ENCODE data around the gene FOXJ2. TPM values are rescaled to one million over a fixed set of nuclear protein-coding genes. Genes with fewer than 3 reads are reported as not detected.

Gene FOXJ2
- total and polyA plus RNA-seq, 2 donors from 2014 or later = 4.4 to 17.0 TPM

- H3K4me3 ChIP-seq (ENCODE audit: low read length in 3 of 3) = no peak overlapping the region
- no peaks in the 10 kb centered on the region for H3K4me1 ChIP-seq (ENCODE audit: control insufficient read depth in 2 of 3, insufficient read depth in 2 of 3, low read depth in 1 of 3, low read length in 3 of 3)
- FAIRE-seq = no peak
- no peak for DNase-seq
- H3K36me3 ChIP-seq (ENCODE audit: control insufficient read depth in 2 of 3, insufficient read depth in 3 of 3, low read length in 3 of 3) = peaks cover 9 to 57% (median 41%) of the 10 kb centered on the region in 3 donors
- no peak overlapping the region for H3K27ac ChIP-seq (ENCODE audit: low read depth in 2 of 2, low read length in 2 of 2)
- intact Hi-C loops (cut with DNase I) = no loop called here
- no peak overlapping the region for H3K9ac ChIP-seq (ENCODE audit: low read length in 3 of 3)
- no peaks in the 10 kb centered on the region for H3K9me3 ChIP-seq (ENCODE audit: control insufficient read depth in 2 of 3, insufficient read depth in 1 of 3, low read length in 3 of 3)
- H3K27me3 ChIP-seq (ENCODE audit: control insufficient read depth, insufficient read depth, low read length) = no peaks in the 10 kb centered on the region
- no peak for TF ChIP-seq CTCF (IDR thresholded peaks at IDR 0.05; ENCODE audit: borderline replicate concordance, extremely low read depth, insufficient read depth)
Observed at GRCh38 chr12:8052679-8053078, 20.2 kb downstream of the FOXJ2 start.

- H3K4me3 ChIP-seq (ENCODE audit: low read length in 3 of 3) = no peak overlapping the region
- TF ChIP-seq CTCF (IDR thresholded peaks at IDR 0.05; ENCODE audit: borderline replicate concordance, extremely low read depth, insufficient read depth) = no peak
- no peaks in the 10 kb centered on the region for H3K27me3 ChIP-seq (ENCODE audit: control insufficient read depth, insufficient read depth, low read length)
- H3K36me3 ChIP-seq (ENCODE audit: control insufficient read depth in 2 of 3, insufficient read depth in 3 of 3, low read length in 3 of 3) = peaks cover 4 to 35% (median 24%) of the 10 kb centered on the region in 3 donors
- H3K27ac ChIP-seq (ENCODE audit: low read depth in 2 of 2, low read length in 2 of 2) = no peak overlapping the region
- intact Hi-C loops (cut with DNase I) = no loop called here
- FAIRE-seq = no peak
- H3K4me1 ChIP-seq (ENCODE audit: control insufficient read depth in 2 of 3, insufficient read depth in 2 of 3, low read depth in 1 of 3, low read length in 3 of 3) = no peaks in the 10 kb centered on the region
- no peaks in the 10 kb centered on the region for H3K9me3 ChIP-seq (ENCODE audit: control insufficient read depth in 2 of 3, insufficient read depth in 1 of 3, low read length in 3 of 3)
- no peak overlapping the region for H3K9ac ChIP-seq (ENCODE audit: low read length in 3 of 3)
- no peak for DNase-seq
Observed at GRCh38 chr12:8054816-8055215, 22.3 kb downstream of the FOXJ2 start.

DNA sequence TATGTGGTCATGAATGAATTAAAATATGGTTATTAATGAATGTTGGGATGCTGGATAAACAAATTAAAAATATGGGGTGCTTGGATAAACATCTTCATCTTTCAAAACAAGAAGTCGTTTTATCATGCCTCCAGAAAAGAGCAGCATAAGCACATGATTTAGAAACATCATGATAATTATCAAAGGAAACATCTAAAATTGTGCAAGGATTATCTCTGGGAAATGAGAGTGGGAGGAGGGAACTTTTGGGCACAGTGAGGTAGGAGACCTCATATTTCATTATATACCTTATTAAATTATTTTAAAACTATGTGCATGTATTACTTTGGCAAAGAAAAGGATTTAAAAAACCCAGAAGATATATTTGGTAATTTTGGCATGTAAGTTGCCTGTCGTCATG, 24.8 kb downstream of the FOXJ2 start:
- no peak for TF ChIP-seq CTCF (IDR thresholded peaks at IDR 0.05; ENCODE audit: borderline replicate concordance, extremely low read depth, insufficient read depth)
- no peaks in the 10 kb centered on the region for H3K9me3 ChIP-seq (ENCODE audit: control insufficient read depth in 2 of 3, insufficient read depth in 1 of 3, low read length in 3 of 3)
- no peak overlapping the region for H3K4me3 ChIP-seq (ENCODE audit: low read length in 3 of 3)
- no peaks in the 10 kb centered on the region for H3K4me1 ChIP-seq (ENCODE audit: control insufficient read depth in 2 of 3, insufficient read depth in 2 of 3, low read depth in 1 of 3, low read length in 3 of 3)
- intact Hi-C loops (cut with DNase I) = no loop called here
- H3K27me3 ChIP-seq (ENCODE audit: control insufficient read depth, insufficient read depth, low read length) = no peaks in the 10 kb centered on the region
- FAIRE-seq = no peak
- no peak overlapping the region for H3K9ac ChIP-seq (ENCODE audit: low read length in 3 of 3)
- H3K36me3 ChIP-seq (ENCODE audit: control insufficient read depth in 2 of 3, insufficient read depth in 3 of 3, low read length in 3 of 3) = peaks cover 4 to 21% (median 17%) of the 10 kb centered on the region in 3 donors
- no peak for DNase-seq
- H3K27ac ChIP-seq (ENCODE audit: low read depth in 2 of 2, low read length in 2 of 2) = no peak overlapping the region

DNA sequence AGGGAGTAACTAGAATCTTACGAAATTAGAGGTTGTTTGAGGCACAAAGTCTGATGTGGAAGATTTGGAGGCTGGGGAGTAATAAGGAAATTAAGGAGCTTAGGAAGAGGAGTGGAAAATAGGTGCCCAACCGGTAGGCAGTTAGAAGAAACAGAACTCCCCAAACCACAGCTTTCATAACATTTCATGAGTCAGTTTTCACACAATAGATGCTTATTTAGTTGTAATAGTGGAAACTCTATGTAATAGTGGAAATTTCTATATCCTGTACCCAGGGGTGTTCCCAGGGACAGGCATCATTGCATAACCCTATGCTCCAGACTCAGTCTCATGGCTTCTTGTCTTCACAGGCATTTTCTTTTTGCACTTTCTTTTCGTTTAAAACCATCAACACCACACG, 25.3 kb downstream of the FOXJ2 start:
- Histone ChIP-seq H3K36me3 (ENCODE audit: control insufficient read depth in 2 of 3, insufficient read depth in 3 of 3, low read length in 3 of 3) (peaks cover 4 to 21% (median 12%) of the 10 kb centered on the region in 3 donors), H3K4me1 (ENCODE audit: control insufficient read depth in 2 of 3, insufficient read depth in 2 of 3, low read depth in 1 of 3, low read length in 3 of 3) (no peaks in the 10 kb centered on the region), H3K27me3 (ENCODE audit: control insufficient read depth, insufficient read depth, low read length) (no peaks in the 10 kb centered on the region), H3K4me3 (ENCODE audit: low read length in 3 of 3) (no peak overlapping the region), H3K9ac (ENCODE audit: low read length in 3 of 3) (no peak overlapping the region), H3K9me3 (ENCODE audit: control insufficient read depth in 2 of 3, insufficient read depth in 1 of 3, low read length in 3 of 3) (no peaks in the 10 kb centered on the region), H3K27ac (ENCODE audit: low read depth in 2 of 2, low read length in 2 of 2) (no peak overlapping the region)
- FAIRE-seq (no peak), DNase-seq (no peak)
- no peak for TF ChIP-seq CTCF (IDR thresholded peaks at IDR 0.05; ENCODE audit: borderline replicate concordance, extremely low read depth, insufficient read depth)
- intact Hi-C loops (cut with DNase I) = no loop called here

Data from kidney (tissue), 14 donors.